ENCODE data around the gene PAX5.

PAX5 gene

GRCh38 chr9:36924757-36925432, 109.2 kb downstream of the PAX5 start:
- Histone ChIP-seq H3K14ac (ENCODE audit: low read length) (no peak overlapping the region), H3K9me3 (replicated peaks in 1 of 2; ENCODE audit: control insufficient read depth in 2 of 2, insufficient read depth in 1 of 2, low read depth in 1 of 2, low read length in 2 of 2) (no peaks in the 10 kb centered on the region), H2BK5ac (ENCODE audit: low read length) (peak overlapping the region; percentile 35), H3K18ac (ENCODE audit: low read length) (no peak overlapping the region), H3K23ac (ENCODE audit: low read depth, low read length, poor library complexity) (no peak overlapping the region), H4K91ac (ENCODE audit: low read depth, low read length, poor library complexity) (no peak overlapping the region), H2BK12ac (ENCODE audit: low read length) (no peak overlapping the region), H4K8ac (ENCODE audit: low read depth, low read length) (no peak overlapping the region), H3K4me3 (ENCODE audit: low read length in 2 of 2) (no peak overlapping the region), H2BK15ac (ENCODE audit: low read length) (no peak overlapping the region), H3K9ac (ENCODE audit: low read depth, low read length, poor library complexity) (no peak overlapping the region), H3K36me3 (replicated peaks in 1 of 2; ENCODE audit: control insufficient read depth in 2 of 2, insufficient read depth in 2 of 2, low read length in 2 of 2) (peaks cover 0 to 36% of the 10 kb centered on the region in 2 donors), H3K4ac (ENCODE audit: low read length) (no peak overlapping the region), H3K27ac (replicated peaks; ENCODE audit: low read length) (no peak overlapping the region), H3K4me2 (ENCODE audit: insufficient read depth, low read length, poor library complexity, severe bottlenecking) (no peak overlapping the region), H2BK120ac (ENCODE audit: low read depth, low read length) (no peak overlapping the region), H3K79me1 (ENCODE audit: low read depth, low read length) (peaks cover 2% of the 10 kb centered on the region), H2AK5ac (ENCODE audit: low read depth, low read length) (no peak overlapping the region), H2AFZ (ENCODE audit: low read length) (no peak overlapping the region), H3K27me3 (ENCODE audit: control insufficient read depth in 3 of 3, insufficient read depth in 3 of 3, low read depth in 1 of 3, low read length in 3 of 3) (no peaks in the 10 kb centered on the region), H3K4me1 (ENCODE audit: control insufficient read depth in 2 of 2, insufficient read depth in 1 of 2, low read depth in 1 of 2, low read length in 2 of 2) (no peaks in the 10 kb centered on the region)
- no peak for DNase-seq (ENCODE audit: low spot score)
- WGBS, 2 donors (ENCODE audit: extremely low coverage in 2 of 2, insufficient read length in 2 of 2, insufficient replicate concordance in 1 of 2), result no CpG with 5 or more reads among the region's 4 CpGs

GRCh38 chr9:36924071-36924470, 110.0 kb downstream of the PAX5 start:
- Histone ChIP-seq H3K9ac (ENCODE audit: low read depth, low read length, poor library complexity) (no peak overlapping the region), H4K91ac (ENCODE audit: low read depth, low read length, poor library complexity) (no peak overlapping the region), H2BK120ac (ENCODE audit: low read depth, low read length) (no peak overlapping the region), H4K8ac (ENCODE audit: low read depth, low read length) (no peak overlapping the region), H2BK12ac (ENCODE audit: low read length) (no peak overlapping the region), H3K27me3 (ENCODE audit: control insufficient read depth in 3 of 3, insufficient read depth in 3 of 3, low read depth in 1 of 3, low read length in 3 of 3) (no peaks in the 10 kb centered on the region), H3K14ac (ENCODE audit: low read length) (no peak overlapping the region), H2BK15ac (ENCODE audit: low read length) (no peak overlapping the region), H3K23ac (ENCODE audit: low read depth, low read length, poor library complexity) (no peak overlapping the region), H3K4ac (ENCODE audit: low read length) (no peak overlapping the region), H3K27ac (replicated peaks; ENCODE audit: low read length) (no peak overlapping the region), H3K9me3 (replicated peaks in 1 of 2; ENCODE audit: control insufficient read depth in 2 of 2, insufficient read depth in 1 of 2, low read depth in 1 of 2, low read length in 2 of 2) (no peaks in the 10 kb centered on the region), H3K18ac (ENCODE audit: low read length) (no peak overlapping the region), H3K4me2 (ENCODE audit: insufficient read depth, low read length, poor library complexity, severe bottlenecking) (no peak overlapping the region), H3K79me1 (ENCODE audit: low read depth, low read length) (peaks cover 2% of the 10 kb centered on the region), H3K4me1 (ENCODE audit: control insufficient read depth in 2 of 2, insufficient read depth in 1 of 2, low read depth in 1 of 2, low read length in 2 of 2) (no peaks in the 10 kb centered on the region), H2AFZ (ENCODE audit: low read length) (no peak overlapping the region), H3K4me3 (ENCODE audit: low read length in 2 of 2) (no peak overlapping the region), H3K36me3 (replicated peaks in 1 of 2; ENCODE audit: control insufficient read depth in 2 of 2, insufficient read depth in 2 of 2, low read length in 2 of 2) (peaks cover 0 to 36% of the 10 kb centered on the region in 2 donors), H2BK5ac (ENCODE audit: low read length) (no peak overlapping the region), H2AK5ac (ENCODE audit: low read depth, low read length) (no peak overlapping the region)
- DNase-seq (ENCODE audit: low spot score), result no peak
- no CpG with 5 or more reads among the region's 4 CpGs for WGBS, 2 donors (ENCODE audit: extremely low coverage in 2 of 2, insufficient read length in 2 of 2, insufficient replicate concordance in 1 of 2)

- Histone ChIP-seq H3K23ac (ENCODE audit: low read depth, low read length, poor library complexity) (no peak overlapping the region), H3K79me1 (ENCODE audit: low read depth, low read length) (peaks cover 2% of the 10 kb centered on the region), H2AK5ac (ENCODE audit: low read depth, low read length) (no peak overlapping the region), H3K27ac (replicated peaks; ENCODE audit: low read length) (no peak overlapping the region), H3K27me3 (ENCODE audit: control insufficient read depth in 3 of 3, insufficient read depth in 3 of 3, low read depth in 1 of 3, low read length in 3 of 3) (no peaks in the 10 kb centered on the region), H2BK120ac (ENCODE audit: low read depth, low read length) (no peak overlapping the region), H2BK15ac (ENCODE audit: low read length) (no peak overlapping the region), H3K4me2 (ENCODE audit: insufficient read depth, low read length, poor library complexity, severe bottlenecking) (no peak overlapping the region), H3K4me3 (ENCODE audit: low read length in 2 of 2) (no peak overlapping the region), H3K4ac (ENCODE audit: low read length) (no peak overlapping the region), H3K4me1 (ENCODE audit: control insufficient read depth in 2 of 2, insufficient read depth in 1 of 2, low read depth in 1 of 2, low read length in 2 of 2) (no peaks in the 10 kb centered on the region), H3K9me3 (replicated peaks in 1 of 2; ENCODE audit: control insufficient read depth in 2 of 2, insufficient read depth in 1 of 2, low read depth in 1 of 2, low read length in 2 of 2) (no peaks in the 10 kb centered on the region), H3K14ac (ENCODE audit: low read length) (no peak overlapping the region), H2BK12ac (ENCODE audit: low read length) (no peak overlapping the region), H3K36me3 (replicated peaks in 1 of 2; ENCODE audit: control insufficient read depth in 2 of 2, insufficient read depth in 2 of 2, low read length in 2 of 2) (peaks cover 0 to 36% of the 10 kb centered on the region in 2 donors), H2AFZ (ENCODE audit: low read length) (no peak overlapping the region), H2BK5ac (ENCODE audit: low read length) (no peak overlapping the region), H4K91ac (ENCODE audit: low read depth, low read length, poor library complexity) (no peak overlapping the region), H4K8ac (ENCODE audit: low read depth, low read length) (no peak overlapping the region), H3K18ac (ENCODE audit: low read length) (no peak overlapping the region), H3K9ac (ENCODE audit: low read depth, low read length, poor library complexity) (no peak overlapping the region)
- no peak for DNase-seq (ENCODE audit: low spot score)
- no CpG with 5 or more reads among the region's 7 CpGs for WGBS, 2 donors (ENCODE audit: extremely low coverage in 2 of 2, insufficient read length in 2 of 2, insufficient replicate concordance in 1 of 2)
Measured at GRCh38 chr9:36923025-36923625, 110.9 kb downstream of the PAX5 start.

- no CpG with 5 or more reads among the region's 5 CpGs for WGBS, 2 donors (ENCODE audit: extremely low coverage in 2 of 2, insufficient read length in 2 of 2, insufficient replicate concordance in 1 of 2)
Measured at GRCh38 chr9:36922548-36922947, 111.5 kb downstream of the PAX5 start.

More at GRCh38 chr9:36922548-36922947, 111.5 kb downstream of the PAX5 start:
- no peak overlapping the region for H3K4me2 ChIP-seq (ENCODE audit: insufficient read depth, low read length, poor library complexity, severe bottlenecking)
- H3K9ac ChIP-seq (ENCODE audit: low read depth, low read length, poor library complexity), result no peak overlapping the region
- no peak overlapping the region for H3K18ac ChIP-seq (ENCODE audit: low read length)
- H3K27me3 ChIP-seq (ENCODE audit: control insufficient read depth in 3 of 3, insufficient read depth in 3 of 3, low read depth in 1 of 3, low read length in 3 of 3), result no peaks in the 10 kb centered on the region
- peaks cover 2% of the 10 kb centered on the region for H3K79me1 ChIP-seq (ENCODE audit: low read depth, low read length)
- H3K4me1 ChIP-seq (ENCODE audit: control insufficient read depth in 2 of 2, insufficient read depth in 1 of 2, low read depth in 1 of 2, low read length in 2 of 2), result no peaks in the 10 kb centered on the region
- peak overlapping the region; percentile 60 for H3K14ac ChIP-seq (ENCODE audit: low read length)
- no peak overlapping the region for H2AFZ ChIP-seq (ENCODE audit: low read length)
- no peak overlapping the region for H3K4me3 ChIP-seq (ENCODE audit: low read length in 2 of 2)
- H3K36me3 ChIP-seq (replicated peaks in 1 of 2; ENCODE audit: control insufficient read depth in 2 of 2, insufficient read depth in 2 of 2, low read length in 2 of 2), result peaks cover 0 to 36% of the 10 kb centered on the region in 2 donors
- H2AK5ac ChIP-seq (ENCODE audit: low read depth, low read length), result peak overlapping the region; percentile 11
- no peak overlapping the region for H2BK12ac ChIP-seq (ENCODE audit: low read length)
- no peak overlapping the region for H2BK15ac ChIP-seq (ENCODE audit: low read length)
- H3K9me3 ChIP-seq (replicated peaks in 1 of 2; ENCODE audit: control insufficient read depth in 2 of 2, insufficient read depth in 1 of 2, low read depth in 1 of 2, low read length in 2 of 2), result no peaks in the 10 kb centered on the region
- no peak overlapping the region for H3K27ac ChIP-seq (replicated peaks; ENCODE audit: low read length)
- no peak overlapping the region for H3K23ac ChIP-seq (ENCODE audit: low read depth, low read length, poor library complexity)
- DNase-seq (ENCODE audit: low spot score), result no peak
- H2BK5ac ChIP-seq (ENCODE audit: low read length), result no peak overlapping the region
- no peak overlapping the region for H4K91ac ChIP-seq (ENCODE audit: low read depth, low read length, poor library complexity)
- H4K8ac ChIP-seq (ENCODE audit: low read depth, low read length), result no peak overlapping the region
- no peak overlapping the region for H2BK120ac ChIP-seq (ENCODE audit: low read depth, low read length)
- H3K4ac ChIP-seq (ENCODE audit: low read length), result peak overlapping the region; percentile 10
